RKO (cell line): Measurements from ENCODE around the gene PBOV1.

ENCODE experiments used
- DNase-seq: peaks from one replicate; pipeline ENCODE4 v3.0.0-alpha.2; 2016; ENCODE audit warnings: low spot score

The PBOV1 gene

DNA sequence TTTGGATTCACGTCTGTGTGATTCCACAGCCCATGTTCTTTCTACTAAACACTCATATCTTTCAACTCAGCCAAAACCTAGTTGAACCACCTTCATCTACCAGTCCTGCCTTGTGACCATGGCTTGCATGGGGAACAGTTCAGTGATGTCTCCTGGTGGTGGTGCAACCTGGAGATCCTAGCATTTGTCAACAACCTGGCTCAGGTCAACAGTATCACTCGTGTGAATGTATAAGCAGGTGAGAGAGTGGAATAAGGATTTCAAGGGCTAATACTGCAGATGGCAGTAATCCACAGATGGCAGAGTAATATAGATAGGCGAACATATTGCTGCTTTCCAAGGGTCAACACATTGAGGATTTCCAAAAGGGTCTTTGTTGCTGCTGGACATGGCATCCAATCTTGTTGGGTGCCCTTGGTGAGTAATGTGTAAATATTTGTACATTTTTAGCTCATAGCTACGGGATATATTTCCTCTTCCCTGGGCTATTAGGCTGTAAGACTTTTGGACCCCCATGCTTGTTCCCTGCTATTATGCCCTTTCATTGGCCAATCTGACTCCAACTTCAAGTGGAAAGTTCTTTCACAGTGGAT lies 13.4 kb downstream of the PBOV1 start:
- no peak for DNase-seq

DNA sequence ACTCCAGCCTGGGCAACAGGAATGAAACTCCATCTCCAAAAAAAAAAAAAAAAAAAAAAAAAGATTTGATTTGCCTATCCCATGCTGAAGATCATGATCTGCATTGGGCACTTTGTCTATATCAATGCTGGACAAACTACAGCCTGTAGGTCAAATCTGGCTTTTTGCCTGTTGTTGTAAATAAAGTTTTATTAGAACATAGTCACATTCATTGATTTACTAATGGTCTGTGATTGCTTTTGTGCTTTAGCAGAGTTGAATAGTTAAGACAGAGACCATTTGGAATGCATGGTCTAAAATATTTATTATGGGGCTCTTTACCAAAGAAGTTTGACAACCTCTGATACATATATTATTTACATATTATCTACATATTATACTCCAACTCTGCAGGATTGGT lies 14.0 kb downstream of the PBOV1 start:
- DNase-seq = no peak

DNA sequence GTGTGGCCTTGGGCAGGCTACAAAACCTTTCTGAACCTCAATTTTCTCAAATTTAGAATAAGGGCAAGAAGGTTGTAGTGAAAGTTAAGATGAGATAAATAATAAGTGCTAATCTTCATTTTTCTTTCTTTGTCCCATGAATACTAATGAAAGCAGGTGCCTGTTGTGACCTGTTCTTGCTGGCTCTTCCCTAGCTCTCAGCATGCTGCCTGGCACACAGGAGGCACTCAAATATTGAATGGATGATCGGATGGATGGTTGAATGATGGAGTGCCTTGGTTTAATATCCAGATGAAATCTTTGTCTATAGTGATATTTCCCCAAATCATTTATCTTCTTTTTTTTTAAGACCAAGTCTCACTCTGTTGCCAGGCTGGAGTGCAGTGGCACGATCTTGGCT lies 15.0 kb downstream of the PBOV1 start:
- no peak for DNase-seq

DNA sequence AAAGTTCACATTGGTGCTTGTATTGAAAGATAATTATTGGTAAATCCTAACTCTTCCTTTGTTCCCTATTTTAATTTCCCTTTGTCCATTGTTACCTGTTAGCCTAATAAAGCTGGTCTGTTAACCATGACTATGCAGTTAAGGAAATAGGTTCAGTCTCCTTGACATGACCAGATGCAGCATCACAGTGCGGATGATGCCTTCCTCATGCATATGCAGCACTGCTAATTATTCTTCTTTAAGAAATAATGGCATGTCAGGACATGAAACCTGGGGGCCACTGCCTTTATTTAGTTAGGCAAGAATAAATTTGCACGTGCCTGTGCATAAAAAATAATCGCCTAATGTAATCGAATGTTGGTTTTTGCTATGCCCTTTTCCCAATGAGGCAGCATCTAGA lies 16.5 kb downstream of the PBOV1 start:
- DNase-seq = no peak

DNA sequence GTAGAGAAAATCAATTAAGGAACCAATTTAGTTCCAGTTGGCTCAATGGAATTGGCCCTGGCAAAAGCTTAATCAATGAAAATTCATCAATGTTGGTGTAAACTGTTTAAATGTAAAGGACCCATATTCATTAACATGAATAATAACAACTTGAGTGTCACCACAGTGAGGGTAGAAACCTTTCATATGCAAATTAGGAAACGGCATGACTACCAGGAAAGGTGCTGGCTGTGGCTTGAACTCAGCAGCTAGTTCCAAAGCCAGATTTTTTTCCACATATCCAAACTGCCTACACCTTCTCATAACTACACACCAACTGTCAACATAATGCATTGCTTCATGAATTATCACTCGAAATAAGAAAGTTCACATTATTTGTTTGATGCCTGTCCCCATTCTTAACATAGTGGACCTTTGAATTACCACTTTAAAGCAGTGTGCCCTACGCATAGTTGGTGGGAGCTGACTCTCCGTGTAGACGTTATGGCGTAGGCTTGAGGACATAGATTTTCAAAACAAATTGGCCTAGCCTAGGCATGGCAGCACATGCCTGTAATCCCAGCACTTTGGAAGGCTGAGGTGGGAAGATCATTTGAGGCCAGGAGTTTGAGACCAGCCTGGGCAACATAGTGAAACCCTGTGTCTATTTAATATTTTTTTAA lies 19.7 kb downstream of the PBOV1 start:
- no peak for DNase-seq

DNA sequence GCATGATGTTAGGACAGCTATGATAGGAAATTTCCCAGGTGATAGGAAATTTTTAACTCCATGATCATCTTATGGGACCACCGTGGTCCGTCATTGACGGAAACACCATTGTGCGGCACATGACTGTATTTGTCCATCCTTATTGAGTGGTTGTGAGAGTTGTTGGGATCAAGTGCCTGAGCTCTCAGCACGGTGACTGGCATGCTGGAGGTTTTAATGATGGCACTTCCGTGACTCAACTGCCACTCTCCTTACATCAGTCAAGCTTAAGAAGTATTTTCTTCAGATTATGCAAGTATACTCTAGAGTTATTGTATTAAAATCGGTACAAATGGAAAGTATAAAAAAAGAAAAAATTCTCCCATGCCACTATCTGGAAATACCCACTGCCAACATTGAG lies 20.7 kb downstream of the PBOV1 start:
- DNase-seq = no peak

DNA sequence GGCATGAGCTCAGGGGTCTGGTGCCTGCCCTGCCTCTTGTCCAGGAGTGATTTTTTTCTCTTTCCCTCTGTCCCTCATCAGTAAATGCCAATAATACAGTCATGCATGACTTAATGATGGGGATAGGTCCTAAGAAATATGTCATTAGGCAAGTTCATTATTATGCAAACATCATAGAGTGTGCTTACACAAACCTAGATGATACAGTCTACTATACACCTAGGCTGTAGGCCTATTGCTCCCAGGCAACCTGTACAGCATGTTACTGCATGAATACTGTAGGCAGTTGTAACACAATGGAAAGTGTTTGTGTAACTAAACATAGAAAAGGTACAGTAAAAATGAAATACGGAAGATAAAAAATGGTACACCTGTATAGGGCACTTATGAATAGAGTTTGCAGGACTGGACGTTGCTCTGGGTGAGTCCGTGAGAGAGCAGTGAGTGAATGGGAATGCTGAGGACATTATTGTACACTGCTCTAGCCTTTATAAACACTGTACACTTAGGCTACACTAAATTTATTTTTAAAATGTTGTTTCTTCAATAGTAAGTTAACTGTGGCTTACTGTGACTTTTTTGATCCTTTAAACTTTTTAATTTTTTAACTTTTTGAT lies 22.1 kb downstream of the PBOV1 start:
- no peak for DNase-seq

DNA sequence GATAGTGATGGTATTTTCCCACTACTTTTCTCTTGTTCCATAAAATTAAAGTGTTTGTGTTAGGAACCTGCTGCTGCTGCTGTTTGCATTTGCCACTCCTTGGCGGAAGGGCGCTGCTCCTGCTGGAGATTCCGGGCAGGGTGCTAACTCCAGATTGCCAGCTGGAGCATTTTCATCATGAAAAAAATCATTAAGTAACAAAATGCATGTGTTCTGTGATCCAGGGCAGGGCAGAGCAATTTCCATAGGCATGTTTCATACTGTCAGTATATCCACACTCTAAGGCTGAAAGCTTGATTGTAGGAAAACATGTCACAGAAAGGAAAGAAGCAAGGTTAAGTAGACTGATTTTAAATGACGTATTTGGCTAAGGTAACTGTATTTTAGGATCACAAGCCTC lies 24.0 kb downstream of the PBOV1 start:
- DNase-seq = no peak

DNA sequence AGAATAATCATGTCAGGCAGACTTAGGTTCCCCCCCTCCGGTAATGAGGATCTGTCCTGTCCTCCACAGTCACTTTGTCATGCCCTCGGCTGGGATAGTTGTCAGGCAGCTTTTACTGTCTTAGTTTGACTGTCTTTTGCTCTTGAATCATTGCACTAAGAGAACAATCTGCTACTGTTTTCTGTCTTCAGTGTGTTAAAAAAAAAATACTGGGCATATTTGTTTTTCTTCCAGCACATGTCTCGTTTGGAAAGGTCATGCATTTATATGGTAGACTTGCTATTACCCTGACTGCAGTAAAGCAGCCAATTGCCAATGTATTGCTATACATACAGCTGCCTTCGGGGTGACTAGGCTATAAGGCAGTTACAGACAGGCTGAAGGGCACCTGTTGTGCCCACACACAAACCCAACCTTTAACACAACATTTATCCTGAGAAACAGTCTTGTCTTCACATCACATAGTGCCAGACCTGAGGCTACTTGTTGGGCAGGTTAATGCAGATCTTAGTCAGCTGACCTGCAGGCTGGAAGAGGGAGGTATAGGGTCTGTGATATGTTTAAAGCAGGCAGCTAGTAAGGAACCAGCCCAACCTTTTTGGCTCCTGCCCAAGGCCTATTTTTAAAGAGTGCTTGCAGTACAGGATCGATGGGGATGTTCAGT lies 29.9 kb downstream of the PBOV1 start:
- DNase-seq = no peak

DNA sequence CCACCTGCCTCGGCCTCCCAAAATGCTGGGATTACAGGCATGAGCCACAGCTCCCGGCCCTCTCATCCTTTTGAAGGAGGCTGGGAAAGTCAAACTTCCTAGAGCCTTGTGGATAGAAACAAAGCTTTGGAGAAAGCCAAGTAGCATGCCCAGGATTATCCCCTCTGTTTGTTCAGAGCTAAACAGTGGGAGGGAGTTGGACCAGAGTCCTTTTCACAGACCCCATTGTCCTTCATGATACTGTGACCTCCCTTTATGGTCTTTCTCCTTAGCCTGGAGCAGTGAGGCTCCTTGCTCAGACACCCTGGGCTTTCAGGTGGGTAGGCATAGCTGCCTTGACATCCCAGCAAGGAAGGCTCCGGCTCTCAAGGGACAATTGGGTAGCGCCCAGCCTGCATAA lies 31.1 kb downstream of the PBOV1 start:
- no peak for DNase-seq

DNA sequence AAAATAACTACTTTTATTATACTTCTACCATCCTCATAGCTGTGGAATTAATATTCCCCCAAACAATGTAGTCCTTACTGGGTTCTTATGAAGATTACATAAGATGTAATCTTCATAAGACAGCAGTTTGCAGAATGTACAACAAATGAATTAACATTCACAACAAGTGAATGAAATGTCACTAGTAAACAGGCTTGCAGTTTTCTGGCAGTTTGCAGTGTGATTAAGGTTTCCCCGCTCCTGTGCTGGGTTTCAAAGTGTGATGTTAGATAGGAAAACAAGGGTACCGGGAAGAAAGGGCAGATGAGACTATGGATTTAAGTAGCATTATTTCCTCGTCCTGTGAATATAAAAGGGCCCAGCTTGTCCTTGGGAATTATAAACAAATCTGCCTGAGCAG lies 34.1 kb downstream of the PBOV1 start:
- no peak for DNase-seq

DNA sequence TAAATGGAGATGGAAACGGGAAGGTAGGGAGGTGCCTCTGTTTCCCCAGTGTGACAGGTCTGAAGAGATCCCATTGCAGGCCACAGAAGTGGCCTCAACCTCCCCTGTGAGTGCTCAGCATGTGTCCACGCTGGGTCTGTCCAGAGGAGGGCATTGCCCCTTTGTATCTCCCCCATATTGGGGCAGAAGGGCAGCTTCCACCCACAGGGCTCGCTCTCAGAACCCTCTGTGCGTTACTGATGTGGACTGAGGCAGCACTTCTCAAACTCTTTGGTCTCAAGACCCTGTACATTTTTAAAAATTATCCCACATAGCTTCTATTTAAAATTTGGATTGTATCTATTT lies 34.5 kb downstream of the PBOV1 start:
- no peak for DNase-seq

DNA sequence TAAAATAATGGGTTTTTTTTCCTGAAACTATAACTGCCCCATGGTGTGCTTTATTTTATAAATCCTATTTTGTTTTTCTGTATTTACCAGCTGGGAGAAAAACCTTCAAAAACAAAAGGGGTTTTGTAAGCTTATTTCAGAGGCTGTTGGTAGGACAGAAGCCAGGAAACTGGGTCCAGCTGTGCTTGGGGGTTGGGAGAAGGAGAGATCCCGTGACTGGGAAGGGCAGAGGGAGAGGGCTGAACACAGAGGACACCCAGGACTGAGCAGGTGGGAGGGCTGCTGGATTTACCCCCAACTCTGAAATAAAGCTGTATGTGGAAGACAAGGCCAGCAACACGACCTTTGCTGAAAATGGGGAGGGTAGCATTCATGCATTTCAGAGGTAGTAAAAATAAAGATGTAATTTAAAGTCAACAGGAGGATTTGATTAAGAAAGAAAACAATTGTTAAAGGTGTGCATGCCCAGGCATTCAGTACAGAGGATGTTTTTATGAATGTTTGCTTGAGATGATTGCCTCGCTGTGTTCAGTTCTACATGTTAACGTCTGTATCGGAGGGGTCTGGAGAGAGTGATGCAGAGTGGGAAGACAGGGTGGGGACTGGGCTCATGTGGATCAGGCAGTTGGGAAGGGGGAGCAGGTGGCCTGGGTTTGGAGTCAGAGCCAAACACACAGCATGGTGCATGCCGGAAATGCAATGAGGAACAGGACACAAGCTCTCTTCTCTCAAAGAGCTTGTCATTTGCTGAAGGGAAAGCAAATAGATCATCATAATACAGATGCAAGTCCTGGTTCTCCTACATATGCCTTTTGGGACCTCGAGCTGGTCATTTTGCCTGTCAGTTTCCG lies 35.1 kb downstream of the PBOV1 start:
- no peak for DNase-seq

DNA sequence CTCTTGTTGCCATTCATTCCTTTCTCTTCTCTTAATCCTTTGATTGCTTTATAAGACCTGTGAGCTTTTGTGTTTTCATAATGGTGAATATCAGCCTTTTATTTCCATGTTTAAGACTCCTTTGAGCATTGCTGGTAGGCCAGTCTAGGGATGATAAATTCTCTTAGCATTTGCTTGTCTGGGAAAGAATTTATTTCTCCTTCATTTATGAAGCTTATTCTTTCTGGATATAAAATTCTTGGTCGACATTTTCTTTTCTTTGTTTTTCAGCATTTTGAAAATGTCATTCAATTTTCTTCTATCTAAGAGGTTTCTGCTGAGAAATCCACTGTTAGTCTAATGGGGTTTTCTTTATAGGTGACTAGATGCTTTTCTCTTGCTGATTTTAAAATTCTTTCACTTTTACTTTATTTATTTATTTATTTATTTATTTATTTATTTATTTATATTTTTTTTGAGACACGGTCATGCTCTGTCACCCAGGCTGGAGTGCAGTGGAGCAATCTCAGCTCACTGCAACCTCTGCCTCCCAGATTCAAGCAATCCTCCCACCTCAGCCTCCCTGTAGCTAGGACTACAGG lies 41.5 kb downstream of the PBOV1 start:
- no peak for DNase-seq

DNA sequence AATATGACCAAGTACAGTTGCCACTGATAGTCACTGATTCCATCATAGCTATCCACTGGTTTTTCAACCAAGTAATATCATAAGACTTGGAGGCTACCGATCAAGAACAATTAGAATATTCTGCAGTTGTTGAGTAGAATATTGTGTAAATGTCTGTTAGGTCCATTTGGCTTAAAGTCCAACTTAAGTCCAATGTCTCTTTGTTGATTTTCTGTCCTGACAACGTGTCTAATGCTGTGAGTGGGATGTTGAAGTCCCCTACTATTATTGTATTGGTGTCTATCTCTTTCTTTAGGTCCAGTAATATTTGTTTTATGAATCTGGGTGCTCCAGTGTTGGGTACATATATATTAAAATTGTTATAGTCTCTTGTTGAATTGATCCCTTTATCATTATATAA lies 42.7 kb downstream of the PBOV1 start:
- DNase-seq = no peak
